HepG2 (cell line): ENCODE data around the gene NODAL. TPM values are rescaled to one million over a fixed set of nuclear protein-coding genes. Genes with fewer than 3 reads are reported as not detected.

Experiments used
- CREM ChIP-seq, 2 experiments: sonication (generic) in 1 of 2; formaldehyde crosslinking in 1 of 2; IDR thresholded peaks; 2 replicates each; pipeline versions ENCODE4 v1.4.0 to v1.6.1; 2016 to 2020; ENCODE audit warnings: antibody characterized with exemption in 1 of 2, mild to moderate bottlenecking in 1 of 2, missing genetic modification reagents in 1 of 2
- GABPA ChIP-seq, 2 experiments: IDR thresholded peaks; 2 replicates each; pipeline ENCODE4 v1.6.1; 2011 to 2016; ENCODE audit warnings: low read depth in 2 of 2, low read length in 1 of 2, missing biosample characterization in 1 of 2, missing genetic modification characterization in 1 of 2
- GATAD2A ChIP-seq: IDR thresholded peaks from 2 replicates; pipeline ENCODE4 v1.6.1; 2016
- HIVEP1 ChIP-seq: sonication (generic); formaldehyde crosslinking; IDR thresholded peaks from 2 replicates; pipeline ENCODE4 v1.4.0; 2020; ENCODE audit warnings: mild to moderate bottlenecking, missing genetic modification reagents
- HMG20A ChIP-seq: IDR thresholded peaks from 2 replicates; pipeline ENCODE4 v1.6.1; 2016; ENCODE audit warnings: borderline replicate concordance
- MTERF4 ChIP-seq: sonication (generic); formaldehyde crosslinking; IDR thresholded peaks from 2 replicates; pipeline ENCODE4 v1.8.0; 2023; ENCODE audit warnings: mild to moderate bottlenecking, missing genetic modification reagents
- PHF21A ChIP-seq: sonication (generic); formaldehyde crosslinking; IDR thresholded peaks from 2 replicates; pipeline ENCODE4 v1.5.0; 2020; ENCODE audit warnings: mild to moderate bottlenecking, missing genetic modification reagents
- PPARG ChIP-seq: conservative IDR thresholded peaks from 2 replicates; pipeline ENCODE4 v1.6.1; 2016; ENCODE audit warnings: missing biosample characterization, missing genetic modification reagents
- SMARCC2 ChIP-seq: fragments of 450-650 bp; IDR thresholded peaks from 2 replicates; pipeline ENCODE4 v1.6.1; 2017; ENCODE audit warnings: antibody characterized with exemption, mild to moderate bottlenecking
- ZFY ChIP-seq: sonication (generic); formaldehyde crosslinking; IDR thresholded peaks from 2 replicates; pipeline ENCODE4 v1.4.0; 2020; ENCODE audit warnings: missing genetic modification reagents
- ZNF280D ChIP-seq: sonication (generic); formaldehyde crosslinking; IDR thresholded peaks from 2 replicates; pipeline ENCODE4 v1.5.1; 2020; ENCODE audit warnings: mild to moderate bottlenecking, missing genetic modification reagents
- polyA plus RNA-seq, 8 experiments: library from polyadenylated mRNA; depleted of rRNA in 3 of 8; stranded (reverse) in 7 of 8; unstranded in 1 of 8; fragments of >200 nt; fragmentation: Illumina TruSeq in 4 of 8; extraction: Trizol in 4 of 8; gene quantifications; 2 replicates each; pipeline versions ENCODE4 v1.2.1 to v1.2.3, GENCODE V29; 2011 to 2016; ENCODE audit warnings: low read depth in 4 of 8, missing spikeins in 1 of 8, mixed read lengths in 1 of 8; ENCODE audit not compliant: insufficient read depth in 1 of 8
- total RNA-seq, 5 experiments: library from RNA; depleted of rRNA; stranded (reverse); fragments of >200 nt; fragmentation: Illumina TruSeq; extraction: Trizol; gene quantifications; 2 replicates each; pipeline ENCODE4 v1.2.3, GENCODE V29; 2016; ENCODE audit warnings: low read depth in 1 of 5
- TF ChIP-seq, protein P1 (sequence below), 2 experiments: sonication (generic) in 1 of 2; formaldehyde crosslinking in 1 of 2; IDR thresholded peaks; 2 replicates each; pipeline versions ENCODE4 v1.4.0 to v1.6.1; 2016 to 2020; ENCODE audit warnings: borderline replicate concordance in 1 of 2, low read depth in 1 of 2, mild to moderate bottlenecking in 1 of 2, missing genetic modification reagents in 1 of 2
- TF ChIP-seq, protein P2 (sequence below): sonication (generic); formaldehyde crosslinking; IDR thresholded peaks from 2 replicates; pipeline ENCODE4 v1.4.0; 2020; ENCODE audit warnings: missing genetic modification reagents

NODAL gene
- total and polyA plus RNA-seq, 2 of the 13 experiments (the other 11 are each of a cell fraction or from before 2014, with no cell fraction given) = not detected

DNA sequence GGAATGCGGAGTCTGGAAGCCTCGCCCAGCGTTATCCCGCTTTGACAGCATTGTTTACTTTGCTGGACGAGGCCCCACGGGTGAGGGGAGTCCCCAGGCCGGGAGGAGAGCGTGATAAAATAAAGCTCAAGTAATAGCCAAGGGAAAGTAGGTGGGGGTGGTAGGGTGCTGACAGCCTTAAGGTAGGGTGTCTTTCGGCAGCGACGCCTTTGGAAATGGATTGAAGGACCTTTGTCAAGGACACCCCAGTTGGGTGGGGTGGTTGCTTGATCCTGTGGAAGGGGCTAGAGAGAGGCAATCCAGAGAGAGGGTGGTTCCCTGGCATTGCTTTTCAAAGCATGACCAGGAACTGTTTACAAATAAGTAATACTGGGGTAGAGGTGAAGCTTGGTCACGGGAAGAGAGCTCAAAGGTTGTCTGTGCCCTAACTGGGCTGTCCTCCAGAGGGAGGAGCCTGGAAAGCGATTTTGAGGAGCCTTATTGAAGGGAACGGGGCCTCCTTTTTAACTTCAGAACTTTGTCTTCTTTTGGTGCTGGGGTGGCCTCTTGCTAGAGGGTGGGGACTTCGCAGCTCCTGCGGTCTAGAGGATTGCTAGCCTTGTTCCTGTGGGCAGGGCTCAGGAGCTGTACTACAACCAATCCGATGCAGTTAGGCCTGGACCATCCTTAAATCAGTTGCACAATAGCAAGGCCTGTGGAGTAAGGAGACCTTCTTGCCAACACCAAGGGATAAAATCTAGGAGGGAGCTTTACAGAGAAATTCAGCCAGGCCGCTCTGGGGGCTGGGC lies 36.2 kb downstream of the NODAL start (continued):
- TF ChIP-seq MTERF4 (CRISPR knock-in tag) = 0 out of 2 replicates have a peak, but pooled peaks have one; percentile 36
- peak; percentile 67; the same call in 1 of the 2 replicates for TF ChIP-seq PHF21A
- TF ChIP-seq ZFY = peak; percentile 7; the same call in 1 of the 2 replicates
- peak; percentile 8; the same call in 1 of the 2 replicates for TF ChIP-seq HMG20A (CRISPR knock-in tag)
- 0 out of 2 replicates have a peak, but pooled peaks have one; percentile 52 for TF ChIP-seq ZNF280D
- peak; percentile 24; the same call in 1 of the 2 replicates for TF ChIP-seq CREM (IDR thresholded peaks at IDR 0.05)
- TF ChIP-seq CREM (CRISPR knock-in tag; IDR thresholded peaks at IDR 0.05) = no peak
- TF ChIP-seq GABPA (IDR thresholded peaks at IDR 0.05; ENCODE audit: low read depth, low read length) = no peak
- peak; percentile 34 for TF ChIP-seq GABPA (CRISPR knock-in tag; IDR thresholded peaks at IDR 0.05; ENCODE audit: low read depth)
- TF ChIP-seq SMARCC2 = no peak
- peak; percentile 98 for TF ChIP-seq PPARG
- peak; percentile 64 for TF ChIP-seq GATAD2A
- TF ChIP-seq, protein P1, sequence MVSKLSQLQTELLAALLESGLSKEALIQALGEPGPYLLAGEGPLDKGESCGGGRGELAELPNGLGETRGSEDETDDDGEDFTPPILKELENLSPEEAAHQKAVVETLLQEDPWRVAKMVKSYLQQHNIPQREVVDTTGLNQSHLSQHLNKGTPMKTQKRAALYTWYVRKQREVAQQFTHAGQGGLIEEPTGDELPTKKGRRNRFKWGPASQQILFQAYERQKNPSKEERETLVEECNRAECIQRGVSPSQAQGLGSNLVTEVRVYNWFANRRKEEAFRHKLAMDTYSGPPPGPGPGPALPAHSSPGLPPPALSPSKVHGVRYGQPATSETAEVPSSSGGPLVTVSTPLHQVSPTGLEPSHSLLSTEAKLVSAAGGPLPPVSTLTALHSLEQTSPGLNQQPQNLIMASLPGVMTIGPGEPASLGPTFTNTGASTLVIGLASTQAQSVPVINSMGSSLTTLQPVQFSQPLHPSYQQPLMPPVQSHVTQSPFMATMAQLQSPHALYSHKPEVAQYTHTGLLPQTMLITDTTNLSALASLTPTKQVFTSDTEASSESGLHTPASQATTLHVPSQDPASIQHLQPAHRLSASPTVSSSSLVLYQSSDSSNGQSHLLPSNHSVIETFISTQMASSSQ (IDR thresholded peaks at IDR 0.05; ENCODE audit: low read depth) = no peak
- TF ChIP-seq, protein P1 (CRISPR knock-in tag; IDR thresholded peaks at IDR 0.05; ENCODE audit: borderline replicate concordance) = no peak
- TF ChIP-seq, protein P2, sequence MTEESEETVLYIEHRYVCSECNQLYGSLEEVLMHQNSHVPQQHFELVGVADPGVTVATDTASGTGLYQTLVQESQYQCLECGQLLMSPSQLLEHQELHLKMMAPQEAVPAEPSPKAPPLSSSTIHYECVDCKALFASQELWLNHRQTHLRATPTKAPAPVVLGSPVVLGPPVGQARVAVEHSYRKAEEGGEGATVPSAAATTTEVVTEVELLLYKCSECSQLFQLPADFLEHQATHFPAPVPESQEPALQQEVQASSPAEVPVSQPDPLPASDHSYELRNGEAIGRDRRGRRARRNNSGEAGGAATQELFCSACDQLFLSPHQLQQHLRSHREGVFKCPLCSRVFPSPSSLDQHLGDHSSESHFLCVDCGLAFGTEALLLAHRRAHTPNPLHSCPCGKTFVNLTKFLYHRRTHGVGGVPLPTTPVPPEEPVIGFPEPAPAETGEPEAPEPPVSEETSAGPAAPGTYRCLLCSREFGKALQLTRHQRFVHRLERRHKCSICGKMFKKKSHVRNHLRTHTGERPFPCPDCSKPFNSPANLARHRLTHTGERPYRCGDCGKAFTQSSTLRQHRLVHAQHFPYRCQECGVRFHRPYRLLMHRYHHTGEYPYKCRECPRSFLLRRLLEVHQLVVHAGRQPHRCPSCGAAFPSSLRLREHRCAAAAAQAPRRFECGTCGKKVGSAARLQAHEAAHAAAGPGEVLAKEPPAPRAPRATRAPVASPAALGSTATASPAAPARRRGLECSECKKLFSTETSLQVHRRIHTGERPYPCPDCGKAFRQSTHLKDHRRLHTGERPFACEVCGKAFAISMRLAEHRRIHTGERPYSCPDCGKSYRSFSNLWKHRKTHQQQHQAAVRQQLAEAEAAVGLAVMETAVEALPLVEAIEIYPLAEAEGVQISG = peak; percentile 52; the same call in 1 of the 2 replicates
- TF ChIP-seq HIVEP1 = peak; percentile 98
